ENCODE data around the gene LRRC37A3.
"Not testable (repeated sequence)": the region's sequence is repeated elsewhere in the genome, so short reads cannot be mapped to it uniquely, and the experiment has no call there.

Gene LRRC37A3

GRCh38 chr17:64919289-64920025 lies at the start of gene LRRC37A3:
Gene LRRC37A3 (minus strand): TSS chr17:64919478. CDS start chr17:64897257, 22,221 bp downstream.
- H3K4me3 ChIP-seq (ENCODE audit: low read depth, low read length), result peak within 1 kb of the TSS; percentile 57
- TF ChIP-seq MAX (IDR thresholded peaks at IDR 0.05; ENCODE audit: low read depth, low read length), result peak; percentile 75
- peak; percentile 68 for TF ChIP-seq MYC (IDR thresholded peaks at IDR 0.05; ENCODE audit: low read depth, low read length)
- TF ChIP-seq CTCF (IDR thresholded peaks at IDR 0.05; ENCODE audit: low read depth, low read length), result peak; percentile 60
- TF ChIP-seq POLR2A (IDR thresholded peaks at IDR 0.05; ENCODE audit: extremely low read depth, insufficient read length), result peak; percentile 71

GRCh38 chr17:64965873-64966287 lies 46.6 kb upstream of the LRRC37A3 start:
- TF ChIP-seq POLR2A (IDR thresholded peaks at IDR 0.05; ENCODE audit: extremely low read depth, insufficient read length), result peak; percentile 12
- H3K4me3 ChIP-seq (ENCODE audit: low read depth, low read length), result peak overlapping the region; percentile 69
- peak; percentile 88 for DNase-seq (ENCODE audit: low read depth)

More at GRCh38 chr17:64919289-64920025, at the start of gene LRRC37A3:
- DNase-seq (ENCODE audit: low read depth), result peak; percentile 98

- H3K4me3 ChIP-seq (ENCODE audit: low read depth, low read length), result peak overlapping the region; percentile 69
- peak; percentile 53 for DNase-seq (ENCODE audit: low read depth)
Observed at GRCh38 chr17:64965256-64965872, 46.1 kb upstream of the LRRC37A3 start.

GRCh38 chr17:64964796-64965195 lies 45.5 kb upstream of the LRRC37A3 start:
- no peak for DNase-seq (ENCODE audit: low read depth)
- peak overlapping the region; percentile 69 for H3K4me3 ChIP-seq (ENCODE audit: low read depth, low read length)
- TF ChIP-seq MYC (IDR thresholded peaks at IDR 0.05; ENCODE audit: low read depth, low read length), result no peak
- TF ChIP-seq MAX (IDR thresholded peaks at IDR 0.05; ENCODE audit: low read depth, low read length), result no peak
- no peak for TF ChIP-seq POLR2A (IDR thresholded peaks at IDR 0.05; ENCODE audit: extremely low read depth, insufficient read length)
- no peak for TF ChIP-seq CTCF (IDR thresholded peaks at IDR 0.05; ENCODE audit: low read depth, low read length)

GRCh38 chr17:64963814-64964213 lies 44.5 kb upstream of the LRRC37A3 start:
- DNase-seq (ENCODE audit: low read depth), result peak; percentile 15
- H3K4me3 ChIP-seq (ENCODE audit: low read depth, low read length), result not testable (repeated sequence)

GRCh38 chr17:64961563-64962378 lies 42.5 kb upstream of the LRRC37A3 start:
- peak; percentile 24 for TF ChIP-seq CTCF (IDR thresholded peaks at IDR 0.05; ENCODE audit: low read depth, low read length)
- not testable (repeated sequence) for H3K4me3 ChIP-seq (ENCODE audit: low read depth, low read length)
- DNase-seq (ENCODE audit: low read depth), result peak; percentile 75

- TF ChIP-seq CTCF (IDR thresholded peaks at IDR 0.05; ENCODE audit: low read depth, low read length) (no peak), MAX (IDR thresholded peaks at IDR 0.05; ENCODE audit: low read depth, low read length) (no peak), POLR2A (IDR thresholded peaks at IDR 0.05; ENCODE audit: extremely low read depth, insufficient read length) (no peak), MYC (IDR thresholded peaks at IDR 0.05; ENCODE audit: low read depth, low read length) (no peak)
- DNase-seq (ENCODE audit: low read depth), result no peak
- H3K4me3 ChIP-seq (ENCODE audit: low read depth, low read length), result no peak overlapping the region
Observed at GRCh38 chr17:64951877-64952276, 32.6 kb upstream of the LRRC37A3 start.
